Activated T-cell treated with anti-CD3 and anti-CD28 coated beads for 24 hours (primary cell): Measurements from ENCODE around the gene TMPRSS6.
A peak's percentile ranks its signal among the peaks of the same experiment; 100 is the strongest.

Experiments used
- DNase-seq: peaks from one replicate; pipeline ENCODE4 v3.0.0-alpha.2; 2020; ENCODE audit warnings: low read depth

Gene TMPRSS6

DNA sequence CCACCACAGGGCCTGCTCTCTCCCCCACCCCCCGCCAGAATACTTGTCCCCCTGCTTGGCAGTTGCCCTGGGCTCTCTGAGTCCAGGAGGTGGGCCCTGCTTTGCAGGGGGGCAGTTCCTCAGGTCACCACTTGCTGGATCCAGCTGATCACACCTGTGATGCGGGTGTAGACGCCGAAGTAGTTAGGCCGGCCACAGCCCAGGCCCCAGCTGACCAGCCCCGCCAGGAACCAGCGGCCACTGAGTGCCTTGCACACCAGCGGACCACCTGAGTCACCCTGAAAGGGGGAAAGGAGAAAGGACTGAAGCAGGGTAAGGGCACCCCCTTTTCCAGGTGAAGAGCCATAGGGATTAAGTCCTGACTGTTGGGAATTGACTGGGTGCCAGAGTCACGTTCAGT is 43.6 kb downstream of the TMPRSS6 start:
- no peak for DNase-seq

DNA sequence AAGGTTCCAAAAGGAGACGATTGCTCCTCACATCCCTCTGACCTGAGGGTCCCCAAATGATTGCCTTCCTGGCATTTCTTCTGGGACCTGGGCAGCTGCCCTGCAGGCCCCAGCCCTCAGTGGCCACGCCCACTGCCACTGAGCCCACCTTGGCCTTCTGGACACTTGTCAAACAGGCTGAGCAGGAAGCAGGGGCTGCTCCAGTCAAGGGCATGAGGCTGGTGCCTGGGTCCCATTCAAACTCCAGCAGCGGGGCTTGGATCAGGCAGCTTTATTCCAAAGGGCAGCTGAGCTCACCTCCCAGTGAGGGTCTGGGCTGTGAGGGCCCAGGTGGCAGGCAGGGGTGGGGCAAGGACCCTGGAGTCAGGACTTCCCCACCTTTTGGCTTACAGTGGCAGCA is 44.3 kb downstream of the TMPRSS6 start:
- DNase-seq: no peak

DNA sequence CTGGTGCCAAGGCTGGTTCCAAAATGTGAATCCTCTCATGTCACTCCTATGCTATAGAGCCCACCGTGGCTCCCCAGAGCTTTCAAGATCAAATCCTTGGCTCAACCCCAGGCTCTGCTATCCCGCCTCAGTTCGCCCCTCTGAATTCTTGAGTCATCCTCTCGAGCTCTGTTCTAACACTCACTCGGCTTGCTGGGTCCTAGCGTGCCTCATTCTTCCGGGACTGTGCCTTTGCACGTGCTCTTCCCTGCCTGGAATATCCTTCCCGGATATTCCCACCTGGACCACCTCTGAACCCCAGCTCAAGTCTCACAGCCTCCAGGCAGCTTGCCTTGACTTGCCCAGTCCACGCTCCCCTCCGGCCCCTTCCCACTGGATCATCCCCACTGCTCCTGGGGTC is 45.0 kb downstream of the TMPRSS6 start:
- DNase-seq: no peak

DNA sequence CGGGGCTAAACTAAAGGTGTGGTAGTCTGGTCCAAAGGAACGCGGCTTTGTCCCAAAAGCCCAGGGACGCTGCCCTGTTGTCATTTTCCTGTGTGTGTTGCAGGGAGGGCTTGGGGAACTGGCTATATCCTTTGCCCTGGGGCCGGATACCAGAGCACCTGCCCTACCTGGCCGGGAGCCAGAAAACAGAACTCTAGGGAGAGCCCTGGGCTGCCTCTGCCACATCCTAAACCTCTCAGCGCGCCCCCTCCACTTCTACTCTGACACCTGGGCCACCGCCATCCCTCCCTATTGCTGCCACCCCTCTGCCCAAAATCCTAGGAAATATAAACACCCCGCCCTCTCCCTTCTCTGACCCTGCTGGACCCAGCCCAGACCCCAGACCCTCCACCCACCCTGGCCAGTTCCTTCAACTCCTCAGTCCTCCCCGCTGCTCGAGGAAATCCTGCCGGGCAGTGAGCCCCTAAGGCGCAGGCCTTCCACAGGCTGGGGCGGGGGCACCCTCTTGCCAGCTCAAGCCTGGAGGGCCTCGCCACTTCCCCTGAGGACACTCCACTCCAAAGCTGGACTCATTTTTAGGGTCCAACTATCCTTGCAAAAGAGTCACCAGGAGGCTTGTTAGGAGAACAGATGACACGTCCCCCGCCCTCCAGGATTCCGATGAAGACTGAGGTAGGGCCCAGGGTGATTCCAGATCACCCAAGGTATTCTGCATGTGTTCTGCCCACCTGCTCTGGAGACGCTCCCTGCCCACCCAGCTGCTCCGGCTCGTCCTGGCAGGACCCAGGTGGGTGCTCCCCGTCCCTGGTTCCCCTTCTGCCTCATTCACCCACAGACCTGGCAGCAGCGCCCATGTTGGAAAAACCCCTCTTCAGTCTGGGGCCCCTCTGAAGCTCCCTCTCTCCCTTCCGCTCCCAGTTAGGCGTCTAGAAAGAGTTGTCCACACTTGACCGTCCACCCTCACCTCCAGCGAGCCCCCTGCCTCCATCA is 45.8 kb downstream of the TMPRSS6 start:
- no peak for DNase-seq

DNA sequence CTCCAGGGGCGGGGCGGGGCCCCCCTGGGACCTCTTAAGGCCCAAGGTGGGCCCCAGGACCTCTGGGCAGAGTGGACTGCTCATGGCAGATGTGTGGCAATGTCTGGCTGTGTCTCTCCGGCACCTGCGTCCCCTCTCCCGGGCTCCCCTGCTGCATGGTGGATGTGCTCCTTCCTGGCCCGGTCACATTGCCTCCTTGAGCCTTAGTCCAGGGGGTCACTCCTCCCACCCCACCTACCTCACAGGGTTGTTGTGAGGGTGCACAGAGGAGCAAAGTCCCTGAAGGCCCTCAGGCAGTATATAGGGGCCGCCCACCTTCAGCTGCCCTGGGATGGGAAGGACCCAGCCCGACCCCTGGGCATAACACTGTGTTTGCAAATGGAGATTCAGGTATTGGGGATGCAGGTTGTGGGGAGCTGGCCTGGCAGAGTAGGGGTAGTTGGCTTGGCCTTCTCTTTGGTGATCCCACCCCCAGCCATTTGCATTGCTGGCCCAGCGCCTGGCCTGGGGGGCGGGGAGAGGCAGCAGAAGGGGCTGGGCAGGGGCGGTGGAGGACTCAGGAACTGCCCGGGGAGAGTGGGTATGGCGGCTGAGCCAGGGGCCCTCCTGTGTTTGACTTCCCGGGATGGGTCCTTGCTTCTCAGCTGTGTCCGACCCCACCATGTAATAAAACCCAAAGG is 46.7 kb downstream of the TMPRSS6 start:
- DNase-seq: no peak

DNA sequence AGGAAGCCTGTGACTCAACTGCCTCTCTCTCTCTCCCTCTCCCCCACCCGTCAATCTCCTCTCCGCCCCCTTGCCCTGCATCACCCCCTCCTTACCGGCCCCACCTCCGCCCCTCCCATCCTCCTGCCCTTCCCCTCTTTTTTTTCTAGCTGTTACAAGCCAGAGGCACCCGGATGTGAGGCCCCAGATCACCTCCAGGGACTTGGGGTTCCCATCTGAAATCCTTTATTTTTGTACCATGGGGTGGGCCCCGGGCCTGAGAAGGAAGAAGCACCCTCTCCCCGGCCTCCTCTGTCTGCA is 47.2 kb downstream of the TMPRSS6 start:
- no peak for DNase-seq

DNA sequence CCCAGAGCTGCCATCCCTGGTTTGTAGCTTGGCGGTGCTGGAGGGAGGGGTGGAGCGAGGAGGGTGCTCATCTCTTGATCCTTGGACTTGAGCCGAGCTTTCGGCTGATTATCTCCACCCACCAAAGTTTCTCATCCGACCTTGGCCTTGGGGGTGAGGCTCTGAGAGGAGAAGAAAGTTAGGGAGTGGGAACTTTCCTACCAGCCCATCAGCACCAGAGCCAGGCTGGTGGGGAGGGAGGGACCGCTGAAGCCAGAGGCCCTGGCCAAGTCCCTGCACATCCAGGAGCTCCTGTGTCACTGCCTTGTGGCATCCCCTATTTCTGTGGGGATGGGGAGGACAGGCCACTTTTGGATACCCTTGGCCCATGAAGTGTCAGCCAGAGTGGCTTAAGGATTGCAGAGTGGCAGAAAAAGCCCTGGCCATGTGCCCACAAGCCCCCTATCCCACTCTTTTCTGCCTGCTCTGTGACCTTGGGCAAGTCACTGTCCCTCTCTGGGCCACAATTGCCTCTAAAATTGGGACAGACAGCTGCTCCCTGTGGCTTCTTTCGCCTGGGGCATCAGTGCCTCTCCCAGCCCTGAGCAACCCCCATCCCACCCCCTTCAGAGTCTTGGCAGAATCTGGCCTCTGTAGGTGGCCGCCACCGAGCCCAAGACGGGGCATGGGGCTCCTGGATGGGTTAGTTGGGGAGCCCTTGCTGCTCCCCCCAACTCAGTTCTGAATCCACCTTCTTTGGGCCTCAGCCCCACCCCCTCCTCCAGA is 47.7 kb downstream of the TMPRSS6 start:
- DNase-seq: no peak

DNA sequence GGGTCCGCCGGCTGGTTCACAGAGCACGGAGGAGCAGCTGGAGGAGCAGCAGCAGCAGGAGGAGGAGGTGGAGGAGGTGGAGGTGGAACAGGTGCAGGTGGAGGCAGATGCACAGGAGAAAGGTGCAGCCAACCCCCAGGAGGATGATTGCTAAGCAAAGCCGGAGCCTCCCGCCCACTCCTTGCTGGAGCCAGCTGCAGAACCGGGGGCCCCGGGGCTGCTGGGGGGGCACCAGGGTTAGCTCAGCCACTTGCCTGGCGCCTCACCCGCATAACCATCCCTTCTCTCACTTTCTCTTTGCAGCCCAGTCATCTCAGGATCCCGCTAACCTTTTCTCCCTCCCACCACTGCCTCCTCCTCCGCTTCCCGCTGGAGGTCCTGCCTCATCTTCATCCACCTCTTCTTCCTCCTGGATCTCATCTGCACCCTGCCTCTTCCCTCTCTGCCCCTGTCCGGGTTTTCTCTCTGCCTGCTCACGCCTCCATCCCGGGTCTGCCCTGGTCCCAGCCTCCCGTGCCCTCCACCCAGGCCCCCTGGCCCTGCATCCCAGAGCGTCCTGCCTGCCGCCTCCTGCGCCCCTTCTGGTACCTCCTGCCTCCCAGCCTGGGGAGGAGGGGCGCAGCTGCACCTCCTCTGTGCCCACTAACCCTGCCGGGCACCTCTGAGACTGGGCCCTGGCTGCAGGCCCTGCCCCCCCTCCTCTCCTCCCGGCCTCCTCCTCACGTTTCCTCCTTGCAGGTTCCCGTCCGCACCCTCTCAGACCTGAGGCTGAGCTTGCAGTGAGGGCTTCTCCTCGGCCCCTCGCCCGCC is 48.5 kb downstream of the TMPRSS6 start:
- DNase-seq: peak; percentile 53

DNA sequence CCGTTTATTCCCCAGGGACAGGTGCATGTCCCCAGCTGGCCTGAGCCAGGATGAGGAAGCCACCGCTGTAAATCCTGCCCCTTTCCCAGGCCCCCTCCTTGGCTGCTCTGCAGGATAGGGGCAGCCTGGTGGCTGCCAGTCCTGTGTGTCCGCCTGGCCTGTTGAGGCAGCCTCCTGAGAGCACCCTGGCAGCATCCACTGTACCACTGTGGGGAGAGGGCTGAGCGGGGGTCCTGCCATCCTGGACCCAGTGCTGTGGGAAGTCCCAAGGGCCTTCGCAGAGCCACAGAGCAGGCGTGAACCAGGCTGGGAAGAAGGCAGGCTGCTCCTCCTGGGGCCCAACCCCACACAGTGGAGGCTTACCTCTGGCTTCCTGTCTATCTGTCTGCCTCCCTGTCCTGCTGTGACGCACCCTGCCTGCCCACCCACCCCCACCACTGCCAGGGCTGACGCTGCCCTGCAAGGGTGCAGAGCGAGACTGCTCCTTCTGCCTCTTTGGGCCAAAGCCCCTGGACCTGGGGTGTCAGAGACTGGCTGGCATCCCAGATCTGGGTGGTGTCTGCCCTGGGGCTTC is 49.5 kb downstream of the TMPRSS6 start:
- no peak for DNase-seq

DNA sequence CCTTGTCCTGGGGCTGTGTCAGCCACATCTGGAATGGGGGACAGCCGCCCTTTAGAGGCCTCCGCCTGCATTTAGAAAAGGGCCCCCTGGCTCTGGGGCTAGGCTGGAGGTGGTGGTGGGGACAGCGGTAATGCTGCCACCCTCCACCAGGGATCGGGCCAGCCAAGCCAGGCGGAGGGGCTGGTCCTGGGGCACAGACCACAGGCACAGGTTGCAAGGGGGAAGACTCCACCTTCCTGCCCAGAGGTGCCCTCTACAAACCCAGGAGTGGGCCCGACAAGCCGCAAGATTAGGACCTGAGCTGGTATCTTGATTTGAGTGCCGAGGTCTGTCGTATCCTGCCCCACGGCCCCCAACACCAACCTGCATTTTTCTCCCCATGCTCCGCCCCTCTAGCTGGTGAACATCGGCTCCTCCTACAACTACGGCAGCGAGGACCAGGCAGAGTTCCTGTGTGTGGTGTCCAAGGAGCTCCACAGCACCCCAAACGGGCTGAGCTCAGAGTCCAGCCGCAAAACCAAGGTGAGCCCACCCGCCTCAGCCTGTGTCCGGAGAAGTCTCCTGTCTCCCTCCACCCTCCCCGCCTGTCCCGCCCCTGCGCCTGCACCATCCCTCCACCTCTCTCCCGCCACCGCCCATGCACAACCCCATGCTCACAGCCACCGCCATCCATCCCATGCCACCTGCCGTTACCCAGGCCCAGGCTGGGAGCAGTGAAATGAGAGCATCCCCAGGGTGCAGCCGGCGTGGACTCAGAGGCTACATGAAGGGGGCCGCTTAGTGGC is 50.4 kb downstream of the TMPRSS6 start:
- no peak for DNase-seq

DNA sequence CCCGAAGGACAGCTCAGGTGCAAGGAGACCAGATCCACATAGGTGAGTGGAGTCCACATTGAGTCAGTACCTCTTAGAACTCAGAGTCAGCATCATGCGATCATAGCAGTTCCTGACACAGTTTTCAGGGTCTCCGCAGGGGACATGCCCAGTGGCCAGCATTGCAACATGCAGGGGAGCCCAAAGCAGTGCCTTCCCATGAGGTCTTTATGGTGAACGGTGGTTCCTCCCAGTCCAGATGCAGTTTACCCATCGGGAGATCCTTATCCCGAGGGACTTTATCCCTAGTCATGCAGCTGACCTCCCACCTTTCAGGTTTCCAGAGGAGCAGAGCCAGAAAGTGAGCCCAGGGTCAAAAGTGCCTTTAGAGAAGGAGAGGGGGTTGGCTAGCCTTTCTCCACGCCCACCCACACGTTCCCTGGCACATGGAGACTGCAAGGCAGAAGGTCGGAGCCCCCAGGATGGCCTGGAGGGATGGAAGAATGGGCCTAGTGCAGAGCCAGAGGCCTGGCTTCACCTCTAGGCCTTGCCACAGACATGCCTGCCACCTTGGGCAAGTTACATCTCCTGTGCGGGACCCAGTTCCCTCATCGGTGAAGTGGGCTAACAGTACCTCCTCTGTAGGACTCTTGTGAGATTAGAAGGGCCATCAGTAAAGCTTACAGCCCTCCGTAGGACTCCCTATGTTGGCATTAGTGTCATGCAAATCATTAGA is 51.6 kb downstream of the TMPRSS6 start:
- no peak for DNase-seq

DNA sequence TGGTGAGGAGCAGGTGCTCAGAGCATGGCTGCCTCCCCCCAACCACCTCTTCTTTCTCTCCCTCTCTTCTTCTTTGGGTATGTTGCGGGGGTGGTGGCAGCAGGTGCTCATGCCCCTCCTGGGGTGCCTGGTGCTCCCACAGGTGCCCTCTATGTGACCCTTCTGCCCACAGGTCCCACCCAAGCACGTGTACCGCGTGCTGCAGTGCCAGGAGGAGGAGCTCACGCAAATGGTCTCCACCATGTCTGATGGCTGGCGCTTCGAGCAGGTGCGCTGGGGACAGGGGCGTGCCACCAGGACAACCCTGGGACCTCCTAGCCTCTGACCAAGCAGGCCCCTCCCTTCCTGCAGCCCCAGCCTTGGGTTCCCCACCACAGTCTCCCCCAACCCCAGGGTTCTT is 52.3 kb downstream of the TMPRSS6 start:
- no peak for DNase-seq

DNA sequence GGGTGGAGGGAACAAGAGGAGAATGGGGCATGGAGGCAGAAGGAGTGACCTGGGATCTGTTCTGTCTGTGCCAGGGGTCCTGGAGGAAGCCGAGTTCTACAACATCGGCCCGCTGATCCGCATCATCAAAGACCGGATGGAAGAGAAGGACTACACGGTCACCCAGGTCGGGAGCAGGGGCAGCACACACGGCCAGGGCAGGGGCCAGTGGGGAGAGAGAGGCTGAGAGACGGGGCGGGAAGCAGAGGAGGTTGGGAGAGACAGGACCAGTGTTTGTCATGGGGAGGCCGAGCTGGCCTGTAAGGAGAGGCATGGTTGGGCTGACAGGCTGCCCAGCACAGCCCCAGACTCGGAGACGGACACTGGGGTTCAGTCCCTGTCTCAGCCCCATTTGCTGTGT is 53.3 kb downstream of the TMPRSS6 start:
- no peak for DNase-seq

DNA sequence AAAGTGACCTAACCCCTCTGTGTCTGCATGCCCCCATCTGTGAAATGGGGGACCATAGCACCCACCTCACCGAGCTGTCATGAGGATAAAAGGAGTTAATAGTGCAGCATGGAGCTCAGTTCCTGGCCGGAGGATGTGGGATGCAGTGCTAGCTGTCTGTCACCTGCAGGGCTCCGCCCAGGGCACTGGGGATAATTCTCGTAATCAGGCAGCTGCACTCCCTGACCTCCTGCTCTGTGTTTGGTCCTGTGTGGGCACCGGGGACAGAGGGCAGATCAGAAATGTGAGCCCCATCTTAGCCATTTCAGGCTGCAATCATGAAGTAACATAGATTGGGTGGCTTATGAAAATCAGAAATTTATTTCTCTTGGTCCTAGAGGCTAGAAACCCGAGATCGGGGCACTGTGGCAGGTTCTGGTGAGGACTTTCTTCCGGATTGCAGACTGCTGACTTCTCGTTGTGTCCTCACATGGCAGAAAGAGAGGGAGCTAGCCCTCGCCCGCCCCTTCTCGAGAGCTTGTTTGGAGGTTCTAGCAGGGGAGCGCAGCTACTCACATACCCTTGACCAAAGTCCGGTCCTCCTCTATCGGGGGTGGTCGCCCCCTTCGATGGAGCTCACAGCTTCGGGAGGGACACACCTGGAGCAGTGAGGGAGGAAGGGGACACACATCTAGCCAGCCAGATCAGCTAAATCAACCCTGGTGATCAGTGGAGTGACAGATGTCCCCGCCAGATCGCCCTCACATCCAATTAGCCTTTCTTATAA is 54.7 kb downstream of the TMPRSS6 start:
- DNase-seq: no peak

DNA sequence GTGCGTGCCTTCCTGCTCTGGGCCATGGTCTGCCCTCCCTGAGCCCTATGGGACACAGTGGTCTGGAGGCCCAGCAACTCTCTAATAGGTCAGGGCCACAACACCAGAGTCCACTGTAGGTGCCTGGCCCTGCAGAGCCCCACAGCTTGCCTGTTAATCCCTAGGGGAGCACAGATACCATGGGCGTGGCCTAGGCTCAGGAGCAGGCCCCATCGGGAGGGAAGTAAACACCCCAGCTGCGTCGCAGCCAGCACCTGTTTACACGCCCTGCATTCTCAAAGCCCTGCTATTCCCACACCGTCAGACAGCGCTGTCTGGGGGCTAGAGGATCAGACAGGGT is 55.5 kb downstream of the TMPRSS6 start:
- DNase-seq: no peak

DNA sequence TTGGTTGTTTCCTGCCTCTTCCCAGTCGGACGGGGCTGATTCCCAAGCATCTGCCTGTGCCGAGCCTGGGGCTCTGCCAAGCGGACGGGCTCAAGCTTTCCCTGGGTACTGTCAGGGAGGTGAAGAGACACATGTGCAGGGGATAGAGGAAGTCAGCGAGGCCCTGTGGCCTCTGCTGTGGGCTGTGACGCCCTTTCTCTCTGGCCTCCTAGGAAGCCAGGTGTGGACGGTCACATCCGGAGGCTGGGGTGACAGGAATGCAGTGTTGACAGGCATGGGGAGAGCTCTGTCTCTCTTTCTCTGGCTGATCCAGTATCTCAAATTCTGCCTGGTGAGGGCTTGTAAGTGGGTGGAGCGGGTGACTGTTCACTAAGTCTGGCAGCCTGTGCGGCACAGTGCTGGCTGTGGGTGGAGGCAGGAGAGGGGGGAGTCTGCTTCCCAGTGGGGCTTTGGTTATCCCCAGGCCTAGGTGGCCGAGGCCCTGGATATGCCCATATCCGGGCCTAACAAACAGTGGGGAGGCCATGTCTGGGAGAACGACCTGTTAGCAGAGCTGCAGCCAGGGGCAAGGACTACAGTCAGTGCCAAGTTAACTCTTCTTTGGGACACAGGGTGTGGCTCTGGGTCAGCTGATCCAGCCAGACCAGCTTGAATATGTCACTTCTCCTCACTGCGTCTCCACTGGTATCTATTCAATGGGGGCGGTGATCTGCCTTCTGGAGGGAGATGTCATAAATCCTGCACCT is 56.0 kb downstream of the TMPRSS6 start:
- no peak for DNase-seq

DNA sequence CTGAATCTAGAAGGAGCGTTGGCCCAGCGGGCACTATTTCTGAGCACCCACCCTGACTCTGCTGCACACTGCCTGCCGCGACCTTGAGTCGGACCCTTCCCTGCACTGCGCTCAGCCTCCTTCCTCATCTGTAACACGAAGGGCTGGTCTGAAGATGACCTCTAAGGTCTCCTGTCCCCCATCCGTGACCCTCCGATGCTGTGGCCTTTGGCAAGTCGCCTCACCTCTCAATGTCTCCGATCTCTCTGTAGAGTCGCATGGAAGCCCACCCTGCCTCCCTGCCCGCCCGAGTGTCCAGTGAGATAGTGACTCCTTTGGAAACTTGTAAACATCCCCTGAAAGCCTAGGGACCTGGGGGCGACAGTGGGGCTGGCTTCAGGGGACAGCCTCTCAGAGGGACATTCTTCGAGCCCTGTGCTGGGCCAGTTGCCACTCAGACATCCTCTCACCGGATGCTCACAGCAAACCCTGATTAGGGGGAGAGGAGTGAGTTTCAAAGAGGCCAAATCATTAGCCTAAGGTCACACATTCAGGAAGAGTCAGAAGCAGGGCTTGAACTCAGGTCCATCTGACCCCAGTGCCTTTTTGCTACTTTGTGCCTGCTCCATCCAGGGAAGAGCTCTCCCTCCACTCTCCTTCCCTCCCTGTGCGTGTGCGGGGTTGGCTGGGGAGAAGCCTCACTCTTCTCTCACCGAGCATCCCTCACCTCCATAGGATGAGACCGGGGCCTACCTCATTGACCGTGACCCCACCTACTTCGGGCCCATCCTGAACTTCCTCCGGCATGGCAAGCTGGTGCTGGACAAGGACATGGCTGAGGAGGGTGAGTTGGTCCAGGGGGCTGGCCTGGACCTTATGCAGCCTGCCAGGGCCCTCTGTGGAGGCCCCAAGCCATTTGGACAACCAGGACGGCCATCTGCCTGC is 56.9 kb downstream of the TMPRSS6 start:
- DNase-seq: no peak
